ENCODE results near the gene SMG9.

The SMG9 gene

DNA sequence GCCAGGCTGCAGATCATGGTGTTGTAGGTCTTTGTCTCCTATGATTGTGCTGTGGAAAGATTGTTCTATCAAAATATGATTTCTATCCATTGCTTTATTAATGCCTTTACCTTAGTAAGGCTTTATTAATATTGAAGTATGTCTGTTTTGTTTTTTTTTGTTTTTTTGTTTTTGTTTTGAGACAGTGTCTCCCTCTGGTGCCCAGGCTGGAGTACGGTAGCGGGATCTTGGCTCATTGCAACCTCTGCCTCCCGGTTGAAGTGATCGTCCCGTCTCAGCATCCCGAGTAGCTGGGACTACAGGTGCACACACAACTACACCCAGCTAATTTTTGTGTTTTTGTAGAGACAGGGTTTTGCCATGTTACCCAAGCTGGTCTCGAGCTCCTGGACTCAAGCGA lies 31.2 kb downstream of the SMG9 start:
- DNase-seq (ENCODE audit: low spot score), result no peak

DNA sequence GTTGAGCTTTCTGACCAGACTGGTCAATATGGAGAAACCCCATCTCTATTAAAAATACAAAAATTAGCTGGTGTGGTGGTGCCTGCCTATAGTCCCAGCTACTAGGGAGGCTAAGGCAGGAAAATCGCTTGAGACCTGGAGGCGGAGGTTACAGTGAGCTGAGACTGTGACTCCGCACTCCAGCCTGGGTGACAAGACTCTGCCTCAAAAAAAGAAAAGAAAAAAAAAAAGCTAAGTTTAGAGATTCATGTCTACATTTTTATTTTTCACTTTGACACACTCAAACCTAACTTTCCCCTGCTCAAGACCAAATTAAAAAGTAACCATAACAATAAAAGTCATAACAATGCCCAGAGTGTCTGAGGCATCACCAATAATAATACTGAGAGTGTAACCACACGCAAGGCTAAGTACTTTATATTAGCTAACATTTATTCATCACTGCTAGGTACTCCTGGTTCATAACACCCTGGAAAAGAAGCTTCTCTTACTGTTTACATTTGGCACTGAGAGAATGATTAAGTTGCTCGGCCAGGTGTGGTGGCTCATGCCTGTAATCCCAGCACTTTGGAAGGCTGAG lies 33.2 kb downstream of the SMG9 start:
- no peak for DNase-seq (ENCODE audit: low spot score)

DNA sequence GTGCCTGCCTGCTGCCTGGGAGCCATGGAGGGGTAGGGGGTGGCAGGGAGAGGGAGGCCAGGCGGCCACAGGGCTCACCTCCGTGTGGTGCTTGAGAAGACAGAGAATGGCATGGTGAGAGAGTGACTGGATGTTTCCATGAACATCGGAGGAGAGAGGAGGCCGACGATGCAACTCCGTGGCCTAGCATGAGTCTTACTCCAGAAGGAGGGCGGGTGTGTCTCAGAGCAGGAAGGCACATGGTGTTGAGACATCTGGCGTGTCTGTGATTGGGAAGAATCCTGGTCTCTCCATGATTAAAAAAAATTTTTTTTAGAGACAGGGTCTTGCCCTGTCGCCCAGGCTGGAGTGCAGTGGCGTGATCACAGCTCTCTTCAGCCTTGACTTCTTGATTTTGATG lies 33.8 kb downstream of the SMG9 start:
- DNase-seq (ENCODE audit: low spot score), result no peak

DNA sequence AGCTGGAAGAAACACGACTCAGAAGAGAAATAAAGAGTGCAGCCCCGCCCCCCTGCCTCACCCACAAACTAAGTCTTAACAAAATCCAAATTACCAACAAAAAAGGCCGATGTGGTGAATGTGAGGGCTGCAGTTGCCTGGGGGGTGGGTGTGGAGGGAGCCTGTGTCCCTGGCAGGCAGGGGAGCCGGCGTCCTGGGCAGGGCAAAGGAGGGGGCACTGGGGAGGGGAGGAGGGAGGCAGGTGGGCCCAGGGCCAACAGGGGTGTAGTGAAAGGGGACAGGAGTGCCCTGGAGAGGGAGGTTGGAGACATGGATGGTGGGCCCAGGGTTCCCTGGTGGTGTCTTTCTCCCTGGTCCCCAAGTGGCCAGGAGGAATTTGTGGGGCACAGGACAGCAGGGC lies 34.8 kb downstream of the SMG9 start:
- no peak for DNase-seq (ENCODE audit: low spot score)

DNA sequence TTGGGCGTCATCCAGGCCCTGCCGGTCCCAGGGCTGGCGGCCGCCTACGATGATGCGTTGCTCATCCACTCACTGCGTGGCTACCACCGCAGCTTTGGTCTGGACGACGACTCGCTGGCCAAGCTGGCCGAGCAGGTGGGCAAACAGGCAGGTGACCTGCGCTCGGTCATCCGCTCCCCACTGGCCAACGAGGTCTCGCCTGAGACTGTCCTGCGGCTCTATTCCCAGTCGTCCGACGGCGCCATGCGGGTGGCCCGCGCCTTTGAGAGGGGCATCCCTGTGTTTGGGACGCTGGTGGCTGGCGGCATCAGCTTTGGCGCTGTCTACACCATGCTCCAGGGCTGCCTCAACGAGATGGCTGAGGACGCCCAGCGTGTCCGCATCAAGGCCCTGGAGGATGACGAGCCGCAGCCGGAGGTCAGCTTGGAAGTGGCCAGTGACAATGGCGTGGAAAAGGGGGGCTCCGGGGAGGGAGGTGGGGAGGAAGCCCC lies 35.3 kb downstream of the SMG9 start:
- no peak for DNase-seq (ENCODE audit: low spot score)

DNA sequence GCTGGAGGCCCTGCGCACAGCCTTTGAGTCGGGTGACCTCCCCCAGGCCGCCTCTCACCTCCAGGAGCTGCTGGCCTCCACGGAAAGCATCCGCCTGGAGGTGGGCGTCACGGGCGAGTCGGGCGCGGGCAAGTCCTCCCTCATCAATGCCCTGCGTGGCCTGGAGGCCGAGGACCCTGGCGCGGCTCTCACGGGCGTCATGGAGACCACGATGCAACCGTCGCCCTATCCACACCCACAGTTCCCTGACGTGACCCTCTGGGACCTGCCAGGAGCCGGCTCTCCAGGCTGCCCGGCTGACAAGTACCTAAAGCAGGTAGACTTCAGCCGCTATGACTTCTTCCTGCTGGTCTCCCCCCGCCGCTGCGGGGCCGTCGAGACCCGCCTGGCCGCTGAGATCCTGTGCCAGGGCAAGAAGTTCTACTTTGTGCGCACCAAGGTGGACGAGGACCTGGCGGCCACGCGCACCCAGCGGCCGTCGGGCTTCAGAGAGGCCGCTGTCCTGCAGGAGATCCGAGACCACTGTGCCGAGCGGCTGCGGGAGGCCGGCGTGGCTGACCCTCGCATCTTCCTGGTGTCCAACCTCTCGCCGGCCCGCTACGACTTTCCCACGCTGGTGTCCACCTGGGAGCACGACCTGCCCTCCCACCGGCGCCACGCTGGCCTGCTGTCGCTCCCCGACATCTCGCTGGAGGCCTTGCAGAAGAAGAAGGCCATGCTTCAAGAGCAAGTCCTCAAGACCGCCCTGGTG lies 36.0 kb downstream of the SMG9 start:
- DNase-seq (ENCODE audit: low spot score), result no peak

DNA sequence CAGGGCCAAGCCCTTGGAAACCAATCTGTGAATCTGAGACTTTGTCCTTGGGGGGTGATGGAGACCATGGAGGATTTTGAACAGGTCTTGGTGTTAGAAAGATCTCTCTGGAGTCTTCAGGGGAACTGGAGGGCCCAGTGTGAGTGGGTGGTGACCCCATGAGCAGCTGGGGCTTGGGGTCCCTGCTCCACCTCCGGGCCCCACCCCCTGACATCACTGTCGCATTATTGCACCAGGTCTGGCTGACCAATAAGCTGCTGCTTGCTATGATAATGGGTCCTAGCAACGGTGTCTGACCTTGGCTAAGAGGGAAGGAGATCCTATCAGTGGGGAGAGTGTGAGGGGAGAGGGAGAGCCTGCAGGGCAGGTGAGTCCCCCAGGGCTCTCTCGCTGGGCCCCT lies 39.0 kb downstream of the SMG9 start, which contains the start of gene IRGC:
TSS of gene IRGC (plus strand) at position 301 of the 400 bp plus-strand sequence. CDS start 2,483 bp downstream, outside the sequence.
- DNase-seq (ENCODE audit: low spot score), result no peak

DNA sequence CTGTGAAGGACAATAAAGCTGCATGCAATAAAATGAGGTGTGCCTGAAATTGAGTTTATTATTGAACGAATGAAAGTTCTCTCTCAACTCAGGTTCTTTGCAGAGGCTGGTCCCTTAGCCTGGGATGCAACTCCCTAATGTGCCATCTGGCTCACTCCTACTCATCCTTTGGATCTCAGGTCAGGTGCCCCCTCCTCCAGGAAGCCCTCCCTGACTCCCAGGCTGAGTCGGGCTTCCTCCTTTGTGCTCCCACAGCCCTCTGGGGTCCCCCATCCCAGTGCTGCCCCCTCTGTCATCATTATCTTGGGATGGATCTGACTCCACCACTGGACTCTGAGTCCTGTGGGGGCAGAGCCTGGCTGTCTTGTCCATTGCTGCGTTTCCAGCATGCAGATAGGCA lies 41.6 kb downstream of the SMG9 start:
- no peak for DNase-seq (ENCODE audit: low spot score)

DNA sequence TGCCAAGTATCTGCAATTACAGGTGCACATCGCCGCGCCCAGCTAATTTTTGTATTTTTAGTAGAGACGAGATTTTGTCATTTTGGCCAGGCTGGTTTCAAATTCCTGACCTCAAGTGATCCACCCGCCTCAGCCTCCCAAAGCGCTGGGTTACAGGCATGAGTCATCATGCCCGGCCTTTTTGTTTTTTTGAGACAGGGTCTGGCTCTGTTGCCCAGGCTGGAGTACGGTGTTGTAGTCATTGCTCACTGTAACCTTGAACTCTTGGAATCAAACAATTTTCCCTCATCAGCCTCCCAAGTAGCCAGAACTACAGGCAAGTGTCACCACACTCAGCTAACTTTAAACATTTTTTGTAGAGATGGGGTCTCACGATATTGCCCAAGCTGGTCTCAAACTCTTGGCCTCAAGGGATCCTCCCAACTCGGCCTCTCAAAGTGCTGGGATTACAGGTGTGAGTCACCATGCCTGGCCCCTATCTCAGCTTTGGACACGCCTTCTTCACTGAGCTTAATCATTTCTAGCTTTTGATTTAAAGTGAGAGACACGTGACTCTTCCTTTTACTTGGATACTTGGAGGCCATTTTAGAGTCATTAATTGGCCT lies 42.9 kb downstream of the SMG9 start:
- DNase-seq (ENCODE audit: low spot score), result no peak

DNA sequence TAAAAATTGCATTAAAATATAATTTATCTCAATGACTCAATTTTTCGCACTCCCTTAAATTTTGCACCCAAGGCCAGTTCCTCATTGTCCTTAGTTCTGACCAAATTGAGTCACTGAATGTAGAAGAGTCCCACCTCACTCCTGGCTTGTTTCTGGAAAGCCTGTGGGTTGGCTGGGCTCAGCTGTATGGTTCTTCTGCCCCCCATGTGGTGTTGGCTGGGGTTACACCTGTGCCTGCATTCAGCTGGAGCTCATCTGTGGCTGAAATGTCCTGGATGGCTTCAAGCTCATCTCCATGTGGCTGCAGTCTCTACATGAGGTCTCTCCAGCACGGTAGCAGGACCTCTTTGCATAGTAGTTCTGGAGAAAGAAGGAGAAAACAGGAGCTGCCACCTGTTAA lies 46.0 kb downstream of the SMG9 start:
- no peak for DNase-seq (ENCODE audit: low spot score)

DNA sequence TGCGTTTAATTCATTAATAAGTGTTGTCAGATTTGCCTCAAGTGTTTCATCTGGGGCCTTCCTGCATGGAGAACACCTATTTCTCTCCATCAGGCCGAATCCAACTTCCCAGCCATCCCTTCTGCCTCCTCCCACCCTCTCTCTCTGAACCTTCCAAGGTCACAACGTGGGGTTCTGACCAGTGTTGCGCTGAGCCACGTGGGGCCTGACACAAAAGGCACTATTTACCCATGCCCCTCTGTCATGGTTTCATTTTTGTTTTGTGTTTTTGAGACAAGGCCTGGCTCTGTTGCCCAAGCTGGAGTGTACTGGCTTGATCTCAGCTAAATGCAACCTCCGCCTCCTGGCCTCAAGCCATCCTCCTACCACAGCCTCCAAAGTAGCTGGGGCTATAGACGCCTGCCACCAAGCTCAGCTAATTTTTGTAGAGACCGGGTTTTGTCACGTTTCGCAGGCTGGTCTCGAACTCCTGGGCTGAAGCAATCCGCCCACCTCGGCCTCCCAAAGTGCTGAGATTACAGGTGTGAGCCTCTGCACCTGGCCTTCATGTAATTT lies 47.5 kb downstream of the SMG9 start:
- DNase-seq (ENCODE audit: low spot score), result no peak

DNA sequence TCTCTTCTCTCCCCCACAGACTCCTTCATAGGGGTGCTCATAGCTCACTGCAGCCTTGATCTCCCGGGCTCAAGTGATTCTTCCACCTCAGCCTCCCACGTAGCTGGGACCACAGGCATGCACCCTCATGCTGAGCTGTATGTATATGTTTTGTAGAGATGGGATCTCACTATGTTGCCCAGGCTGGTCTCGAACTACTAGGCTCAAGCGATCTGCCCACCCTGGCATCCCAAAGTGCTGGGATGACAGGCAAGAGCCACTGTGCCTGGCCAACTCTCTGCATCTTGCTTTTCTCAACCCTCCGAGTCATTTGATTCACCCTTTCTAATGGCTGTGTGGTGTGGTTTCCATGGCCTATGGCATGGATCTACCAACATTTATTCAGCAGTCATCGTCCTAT lies 49.0 kb downstream of the SMG9 start:
- DNase-seq (ENCODE audit: low spot score), result no peak

DNA sequence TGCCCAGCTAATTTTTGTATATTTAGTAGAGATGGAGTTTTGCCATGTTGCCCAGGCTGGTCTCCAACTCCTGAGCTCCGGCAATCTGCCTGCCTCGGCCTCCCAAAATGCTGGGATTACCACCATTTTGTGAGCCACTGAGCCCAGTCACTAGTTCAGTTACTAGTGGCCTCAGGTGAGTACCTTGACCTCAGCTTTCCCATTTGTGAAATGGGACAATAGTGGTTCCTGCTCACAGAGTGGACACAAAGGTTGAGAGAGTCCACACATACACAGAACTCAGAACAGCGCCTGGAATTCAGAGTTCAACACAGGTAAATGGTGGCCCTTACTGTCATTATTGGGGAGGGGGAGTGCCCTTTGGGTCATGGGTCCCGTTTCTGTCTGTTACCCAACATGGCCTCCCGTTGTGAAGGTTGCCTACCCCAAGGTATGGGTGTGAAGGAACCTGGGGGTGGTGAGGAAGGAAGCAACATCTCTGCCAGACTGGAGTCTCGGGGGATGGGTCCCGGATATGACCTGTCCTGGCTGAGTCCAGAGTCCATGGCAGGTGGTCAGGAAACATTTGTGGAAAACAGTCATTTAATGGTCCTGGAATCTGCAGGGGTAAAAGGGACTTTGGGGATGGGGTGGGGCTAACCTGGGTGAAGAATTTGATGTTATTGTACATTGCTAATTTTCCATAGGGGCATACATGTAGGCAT lies 50.6 kb downstream of the SMG9 start:
- DNase-seq (ENCODE audit: low spot score), result no peak

DNA sequence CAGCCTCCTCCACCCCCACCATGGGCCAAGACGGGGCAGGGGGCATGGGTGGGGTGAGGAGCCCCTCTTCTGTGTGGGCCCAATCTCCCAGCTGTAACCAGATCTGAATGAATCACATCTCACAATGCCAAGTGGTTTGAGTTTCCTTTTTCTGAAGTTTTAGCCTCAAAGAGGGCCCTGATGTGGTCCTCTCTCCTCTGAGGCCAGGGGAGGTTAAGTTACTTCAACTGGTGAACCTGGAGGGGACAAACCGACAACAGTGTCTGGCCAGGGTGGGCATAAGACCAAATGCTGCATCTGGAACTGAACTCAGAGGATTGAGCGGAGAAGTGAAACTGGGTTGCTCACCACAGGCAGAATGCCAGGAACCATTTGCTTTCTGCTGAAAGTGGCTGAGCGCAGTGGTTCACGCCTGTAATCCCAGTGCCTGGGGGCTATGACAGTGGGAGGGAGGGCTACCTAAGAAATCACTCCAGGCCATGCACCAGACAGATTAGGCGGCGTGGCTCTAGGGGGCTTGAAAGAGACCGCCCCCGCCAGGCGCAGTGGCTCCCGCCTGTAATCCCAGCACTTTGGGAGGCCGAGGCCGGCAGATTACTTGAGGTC lies 54.3 kb downstream of the SMG9 start:
- DNase-seq (ENCODE audit: low spot score), result no peak

DNA sequence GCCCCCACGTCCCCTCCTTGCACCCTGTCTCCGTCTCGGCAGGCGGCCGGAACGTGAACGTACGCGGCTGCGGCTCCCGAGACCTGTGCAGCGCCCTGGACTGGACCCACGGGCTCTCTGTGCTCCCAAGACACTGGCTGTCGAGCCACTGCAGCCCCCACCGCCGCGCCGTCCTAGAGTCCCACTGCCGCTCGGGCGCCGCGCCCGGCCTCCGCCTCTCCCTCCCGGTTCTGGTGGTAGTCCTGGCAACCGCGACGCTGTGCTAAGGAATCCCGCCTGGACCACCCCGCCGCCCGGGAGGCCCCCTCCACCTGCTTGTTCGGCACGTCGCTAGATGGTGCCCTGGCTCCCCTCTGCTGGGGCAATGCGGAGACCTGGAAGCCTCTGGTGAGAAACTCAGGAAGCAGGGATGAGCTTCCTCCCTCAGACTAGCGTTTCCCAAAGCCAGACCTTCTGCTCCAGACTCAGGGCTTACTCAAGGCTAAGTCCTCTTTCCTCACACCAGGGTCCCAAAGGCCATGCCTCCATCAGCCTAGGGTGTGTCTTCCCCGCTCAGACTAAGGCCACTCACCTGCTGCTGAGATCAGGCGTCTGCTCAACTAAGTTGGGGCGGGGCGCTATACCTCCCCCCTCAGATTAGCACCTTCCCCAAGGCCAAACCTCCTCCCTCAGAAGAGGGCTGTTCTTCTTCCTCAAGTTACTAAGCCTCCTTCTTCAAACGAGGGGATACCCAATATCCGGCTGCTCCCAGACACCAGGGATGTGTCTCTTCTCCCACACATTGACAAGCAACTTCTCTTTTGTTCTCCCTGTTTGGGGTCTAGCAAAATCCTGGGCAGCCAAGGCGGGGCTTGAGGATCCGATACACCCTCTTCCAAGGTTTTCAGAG lies 55.0 kb downstream of the SMG9 start:
- no peak for DNase-seq (ENCODE audit: low spot score)

DNA sequence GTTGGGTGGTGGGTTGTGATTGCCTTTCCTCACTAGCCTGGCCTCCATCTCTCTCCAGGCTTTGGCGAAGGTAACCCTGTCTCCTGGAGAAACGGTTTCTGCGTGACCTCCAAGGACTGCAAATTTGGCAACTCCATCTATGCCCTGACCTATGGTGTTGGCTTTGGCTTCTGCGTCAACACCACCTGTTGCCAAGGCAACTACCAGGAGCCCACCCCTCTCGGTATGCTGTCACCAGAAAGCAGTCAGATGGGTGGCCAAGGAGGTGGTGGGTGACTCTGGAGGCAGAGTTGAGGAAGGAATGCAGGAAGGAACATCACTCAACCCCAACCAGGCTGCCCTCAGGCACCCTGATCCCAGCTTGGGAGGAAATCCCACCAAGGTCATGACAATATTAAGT lies 57.5 kb downstream of the SMG9 start:
- DNase-seq (ENCODE audit: low spot score), result no peak

DNA sequence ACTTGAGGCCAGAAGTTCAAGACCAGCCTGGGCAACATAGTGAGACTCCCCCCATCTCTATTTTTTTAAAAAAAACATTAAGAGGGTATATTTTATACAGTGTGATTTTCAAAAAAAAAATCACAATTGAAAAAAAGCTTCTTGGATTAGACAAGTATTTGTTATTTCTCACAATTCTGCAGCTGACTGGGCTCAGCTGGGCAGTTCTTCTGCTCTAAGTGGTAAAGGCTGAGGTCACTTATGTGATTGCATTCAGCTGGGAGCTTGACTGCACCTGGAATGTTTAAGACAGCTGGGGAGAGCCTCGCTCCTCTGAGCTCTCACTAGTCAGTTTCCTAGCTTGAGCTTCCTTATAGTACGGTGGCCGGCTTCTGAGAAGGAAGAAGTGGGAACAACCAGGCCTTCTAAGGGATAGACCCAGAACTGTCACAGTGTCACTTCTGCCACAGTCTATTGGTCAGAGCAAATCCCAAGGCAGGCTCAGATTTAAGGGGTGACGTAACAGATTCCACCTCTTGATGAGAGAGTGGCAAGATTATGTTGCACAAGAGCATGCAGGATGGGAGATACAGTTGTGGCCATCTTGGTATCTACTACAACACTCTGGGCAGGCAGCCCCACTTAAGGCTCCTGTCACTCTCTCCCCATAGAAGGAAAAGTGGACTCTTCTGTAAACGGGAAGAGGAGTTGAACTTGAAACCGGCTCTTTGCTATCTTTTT lies 58.6 kb downstream of the SMG9 start:
- no peak for DNase-seq (ENCODE audit: low spot score)

DNA sequence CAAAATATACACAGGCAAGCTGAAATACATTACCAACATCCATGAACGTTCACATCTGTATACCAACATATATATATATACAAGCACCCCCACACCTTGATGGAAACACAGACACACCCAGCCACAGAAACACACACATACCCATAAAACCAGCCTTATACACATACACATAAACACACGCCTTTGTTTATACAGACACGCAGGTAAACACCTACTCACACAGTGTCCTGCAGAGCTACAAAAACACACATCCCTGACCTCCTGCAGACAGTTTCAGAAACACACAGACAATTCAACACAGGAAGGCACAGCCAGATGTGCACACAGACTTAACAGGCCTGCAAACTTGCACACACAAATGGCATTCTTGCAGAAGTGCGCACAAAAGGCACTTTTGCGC lies 60.2 kb downstream of the SMG9 start:
- no peak for DNase-seq (ENCODE audit: low spot score)

DNA sequence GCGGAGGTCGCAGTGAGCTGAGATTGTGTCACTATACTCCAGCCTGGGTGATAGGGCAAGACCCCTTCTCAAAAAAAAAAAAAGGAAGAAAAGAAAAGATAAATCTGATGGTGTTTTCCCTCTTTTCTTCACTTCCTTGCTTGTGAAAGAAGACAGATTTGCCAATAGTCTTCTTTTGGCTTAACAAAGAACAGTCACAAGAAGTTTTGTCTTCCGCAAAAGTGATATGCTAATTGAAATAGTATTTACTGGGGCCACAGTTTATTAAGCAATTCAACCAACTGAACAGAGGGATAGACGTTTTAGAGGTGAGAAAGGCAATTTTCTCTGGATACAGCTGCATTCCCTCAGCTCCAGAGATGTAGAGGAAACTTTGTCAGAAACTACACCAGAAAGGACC lies 61.9 kb downstream of the SMG9 start:
- no peak for DNase-seq (ENCODE audit: low spot score)

DNA sequence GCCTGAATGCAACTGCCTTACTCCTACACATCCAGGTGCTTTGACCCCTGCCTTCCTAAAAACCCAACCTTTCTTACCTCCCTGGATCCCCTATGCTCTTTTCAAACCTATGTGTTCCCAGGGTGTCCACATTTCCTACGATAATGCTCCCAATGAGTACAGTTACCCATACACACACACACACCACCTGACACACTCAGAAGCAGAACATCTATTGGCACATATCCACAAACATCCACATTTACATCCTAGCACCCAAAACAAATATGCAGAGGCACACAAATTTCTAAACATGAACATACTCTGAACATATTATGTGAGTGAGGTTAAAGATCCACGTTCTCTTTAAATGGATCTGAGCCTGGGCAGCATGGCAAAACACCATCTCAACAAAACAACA lies 62.4 kb downstream of the SMG9 start:
- no peak for DNase-seq (ENCODE audit: low spot score)
